ENCODE data around the gene TMED1.

- TF ChIP-seq CTCF (IDR thresholded peaks at IDR 0.05) (peak in 6 of 7 experiments; percentile 21 to 46 (median 37)), POLR2A (IDR thresholded peaks at IDR 0.05) (no peak)
Observed at GRCh38 chr19:10858204-10858828, 22.3 kb upstream of the TMED1 start.
